ENCODE measurements around the gene HTR1E.
A peak's percentile ranks its signal among the peaks of the same experiment; 100 is the strongest.
"Not testable (repeated sequence)": the region's sequence is repeated elsewhere in the genome, so short reads cannot be mapped to it uniquely, and the experiment has no call there.

HTR1E gene

GRCh38 chr6:87001494-87001893 lies 64.2 kb downstream of the HTR1E start:
- DNase-seq = no peak

- DNase-seq = not testable (repeated sequence)
Observed at GRCh38 chr6:87002391-87002790, 65.1 kb downstream of the HTR1E start.

- DNase-seq = not testable (repeated sequence)
Observed at GRCh38 chr6:87006541-87006940, 69.2 kb downstream of the HTR1E start.

- DNase-seq = not testable (repeated sequence)
Observed at GRCh38 chr6:87009581-87009980, 72.3 kb downstream of the HTR1E start.

GRCh38 chr6:87012035-87012434 lies 74.7 kb downstream of the HTR1E start:
- no peak for DNase-seq

GRCh38 chr6:87012743-87013142 lies 75.4 kb downstream of the HTR1E start:
- no peak for DNase-seq

- DNase-seq = no peak
Observed at GRCh38 chr6:87016772-87017171, 79.4 kb downstream of the HTR1E start.

GRCh38 chr6:87027021-87027420 lies 89.7 kb downstream of the HTR1E start:
- DNase-seq = no peak

- peak; percentile 44 to 74 for DNase-seq
Observed at GRCh38 chr6:87029711-87030314, 92.5 kb downstream of the HTR1E start.

- no peak for DNase-seq
Observed at GRCh38 chr6:87040729-87041128, 103.4 kb downstream of the HTR1E start.

- no peak for DNase-seq
Observed at GRCh38 chr6:87045521-87046075, 108.3 kb downstream of the HTR1E start.

GRCh38 chr6:87049779-87050178 lies 112.5 kb downstream of the HTR1E start:
- no peak for DNase-seq

- DNase-seq = no peak
Observed at GRCh38 chr6:87053312-87053711, 116.0 kb downstream of the HTR1E start.

GRCh38 chr6:87054143-87054833 lies 117.0 kb downstream of the HTR1E start:
- no peak for DNase-seq

- no peak for DNase-seq
Observed at GRCh38 chr6:87059943-87060342, 122.6 kb downstream of the HTR1E start.

- no peak for DNase-seq
Observed at GRCh38 chr6:87065117-87065516, 127.8 kb downstream of the HTR1E start.

Data from NCI-H526 (cell line).